Epithelial cell of proximal tubule (primary cell): ENCODE measurements around the gene KIRREL3. TPM values are rescaled to one million over a fixed set of nuclear protein-coding genes. Genes with fewer than 3 reads are reported as not detected.

ENCODE experiments used
- DNase-seq: peaks from one replicate; pipeline ENCODE4 v3.0.0-alpha.2; 2011; ENCODE audit warnings: low read depth
- H3K4me3 ChIP-seq: 2 replicates; pipeline ENCODE4 v1.5.1; 2011; ENCODE audit warnings: low read depth, mild to moderate bottlenecking, low read length
- total RNA-seq: library from RNA; depleted of rRNA; stranded (reverse); fragments of >200 nt; gene quantifications from 2 replicates; pipeline ENCODE4 v1.2.3, GENCODE V29; 2015
- TF ChIP-seq, protein P1 (sequence below): conservative IDR thresholded peaks from 2 replicates; pipeline ENCODE4 v1.5.1; 2012; ENCODE audit warnings: low read depth, mild to moderate bottlenecking, low read length

The KIRREL3 gene
- total RNA-seq, 1 donor from 2014 or later, result 5.1 TPM

DNA sequence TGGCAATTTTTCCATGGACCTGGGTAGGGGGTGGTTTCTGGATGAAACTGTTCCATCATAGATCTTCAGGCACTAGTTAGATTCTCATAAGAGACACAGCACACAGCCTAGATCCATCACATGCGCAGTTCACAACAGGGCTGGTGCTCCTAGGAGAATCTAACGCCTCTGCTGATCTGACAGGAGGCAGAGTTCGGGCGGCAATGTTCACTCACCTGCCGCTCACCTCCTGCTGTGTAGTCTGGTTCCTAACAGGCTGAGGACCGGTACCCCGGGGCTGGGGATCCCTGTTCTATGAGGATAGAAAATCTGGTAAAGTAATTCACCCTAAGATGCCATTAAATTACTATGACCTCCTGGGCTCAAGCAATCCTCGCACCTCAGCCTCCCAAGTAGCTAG is 318.0 kb downstream of the KIRREL3 start:
- no peak for DNase-seq
- TF ChIP-seq, protein P1, sequence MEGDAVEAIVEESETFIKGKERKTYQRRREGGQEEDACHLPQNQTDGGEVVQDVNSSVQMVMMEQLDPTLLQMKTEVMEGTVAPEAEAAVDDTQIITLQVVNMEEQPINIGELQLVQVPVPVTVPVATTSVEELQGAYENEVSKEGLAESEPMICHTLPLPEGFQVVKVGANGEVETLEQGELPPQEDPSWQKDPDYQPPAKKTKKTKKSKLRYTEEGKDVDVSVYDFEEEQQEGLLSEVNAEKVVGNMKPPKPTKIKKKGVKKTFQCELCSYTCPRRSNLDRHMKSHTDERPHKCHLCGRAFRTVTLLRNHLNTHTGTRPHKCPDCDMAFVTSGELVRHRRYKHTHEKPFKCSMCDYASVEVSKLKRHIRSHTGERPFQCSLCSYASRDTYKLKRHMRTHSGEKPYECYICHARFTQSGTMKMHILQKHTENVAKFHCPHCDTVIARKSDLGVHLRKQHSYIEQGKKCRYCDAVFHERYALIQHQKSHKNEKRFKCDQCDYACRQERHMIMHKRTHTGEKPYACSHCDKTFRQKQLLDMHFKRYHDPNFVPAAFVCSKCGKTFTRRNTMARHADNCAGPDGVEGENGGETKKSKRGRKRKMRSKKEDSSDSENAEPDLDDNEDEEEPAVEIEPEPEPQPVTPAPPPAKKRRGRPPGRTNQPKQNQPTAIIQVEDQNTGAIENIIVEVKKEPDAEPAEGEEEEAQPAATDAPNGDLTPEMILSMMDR, result no peak
- H3K4me3 ChIP-seq, result no peak overlapping the region

GRCh38 chr11:126680700-126681099 is 319.9 kb downstream of the KIRREL3 start:
- no peak overlapping the region for H3K4me3 ChIP-seq
- DNase-seq, result no peak
- TF ChIP-seq, protein P1, result no peak

DNA sequence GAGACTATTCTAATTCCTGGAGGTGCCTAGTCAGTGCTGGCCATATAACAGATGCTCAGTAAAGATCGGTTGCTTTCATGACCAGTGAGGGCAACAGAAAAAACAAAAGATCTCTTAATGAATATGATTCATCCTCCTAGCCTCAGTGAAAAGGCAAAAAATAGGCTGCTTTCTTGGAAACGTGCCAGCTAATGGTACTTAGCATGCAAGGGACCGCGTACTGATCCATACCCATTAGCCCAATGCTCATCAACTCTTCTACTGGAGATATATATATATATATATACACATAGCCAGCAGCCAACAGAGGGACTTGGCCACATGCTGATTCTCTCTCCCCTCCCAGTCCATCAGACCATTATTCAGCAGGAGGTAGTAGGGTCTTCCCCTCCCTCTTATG is 320.4 kb downstream of the KIRREL3 start:
- DNase-seq, result no peak
- H3K4me3 ChIP-seq, result no peak overlapping the region
- TF ChIP-seq, protein P1, result no peak

DNA sequence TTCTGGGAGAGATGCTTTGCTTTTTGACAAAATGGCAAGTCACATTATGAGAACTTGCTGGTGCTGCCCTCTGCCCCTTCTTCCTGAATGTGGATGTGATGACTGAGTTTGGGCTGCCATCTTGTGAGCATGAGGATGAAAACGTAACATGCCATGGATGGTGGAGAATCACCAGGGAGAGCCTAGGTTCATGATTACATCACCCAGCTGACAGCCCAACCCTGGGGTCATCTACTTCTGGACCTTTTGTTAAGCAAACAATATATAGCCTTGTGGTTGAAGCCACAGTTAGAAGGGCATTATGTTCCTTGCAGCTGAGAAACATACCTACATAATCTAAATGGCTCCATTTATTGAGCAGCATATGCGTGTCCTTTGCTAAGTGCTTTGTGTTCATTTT is 321.5 kb downstream of the KIRREL3 start:
- TF ChIP-seq, protein P1, result no peak
- no peak for DNase-seq
- no peak overlapping the region for H3K4me3 ChIP-seq

DNA sequence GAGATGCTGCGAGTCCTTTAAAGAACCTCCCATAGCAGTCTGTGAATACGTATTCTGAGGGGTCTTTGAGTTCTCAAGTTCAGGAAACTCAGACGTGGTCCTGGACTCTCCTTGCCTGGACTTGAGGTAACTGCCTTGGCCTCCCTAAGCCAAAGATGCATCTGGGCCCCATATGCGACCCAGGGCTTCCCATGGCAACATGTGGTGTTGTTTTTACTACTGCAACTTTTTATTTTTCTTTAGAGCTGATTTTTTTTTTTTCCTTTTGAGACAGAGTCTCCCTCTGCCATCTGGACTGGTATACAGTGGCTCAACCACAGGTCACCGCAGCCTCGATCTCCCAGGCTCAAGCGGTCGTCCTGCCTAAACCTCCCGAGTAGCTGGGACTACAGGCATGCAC is 324.0 kb downstream of the KIRREL3 start:
- H3K4me3 ChIP-seq, result no peak overlapping the region
- DNase-seq, result no peak
- TF ChIP-seq, protein P1, result no peak

DNA sequence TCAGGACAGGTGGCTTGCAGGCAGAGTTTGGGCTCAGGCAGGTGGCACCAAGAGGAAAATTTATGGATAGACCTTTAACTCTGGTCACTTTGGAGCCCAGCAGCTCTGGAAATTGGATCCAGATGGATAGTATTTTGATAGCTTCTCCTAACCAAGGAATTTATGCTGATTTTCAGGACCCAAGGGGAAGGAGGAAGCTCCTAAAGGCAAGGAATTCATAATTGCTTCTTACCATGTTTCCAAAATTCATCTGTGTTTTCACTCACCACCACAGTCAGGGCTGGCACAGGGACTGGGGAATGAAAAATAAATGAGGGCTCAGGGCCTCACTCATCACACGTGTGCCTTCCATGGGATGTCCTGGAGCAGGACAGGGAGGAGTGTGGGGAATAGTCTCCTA is 327.3 kb downstream of the KIRREL3 start:
- TF ChIP-seq, protein P1, result no peak
- DNase-seq, result no peak
- no peak overlapping the region for H3K4me3 ChIP-seq

- no peak overlapping the region for H3K4me3 ChIP-seq
- TF ChIP-seq, protein P1, result no peak
- DNase-seq, result no peak
These were observed 331.2 kb downstream of the KIRREL3 start for GRCh38 chr11:126669416-126669815.
